Activated CD8-positive, alpha-beta memory T cell treated with anti-CD3 and anti-CD28 coated beads, Interleukin-2, amount 10 ng/mL, durations not matched to agents 7 days and 5 days (primary cell): ENCODE data around the gene DYDC2. TPM values are rescaled to one million over a fixed set of nuclear protein-coding genes. Genes with fewer than 3 reads are reported as not detected.

Experiments
- total RNA-seq, 2 experiments: library from RNA; stranded (reverse); gene quantifications; one replicate each; pipeline ENCODE4 v1.2.3, GENCODE V29; 2021

Gene DYDC2
- total RNA-seq, 2 experiments from 2014 or later, result not detected

Other genes starting within 250 kb of the DYDC2 start
- not detected for gene PLAC9, start 224.1 kb upstream of the DYDC2 start, total RNA-seq
- 100 to 1,000 TPM; 251 to 288 TPM for gene ANXA11, start 151.2 kb upstream of the DYDC2 start, total RNA-seq
- not detected for gene MAT1A, start 67.1 kb upstream of the DYDC2 start, total RNA-seq
- not detected for gene DYDC1, start within 50 bp of the DYDC2 start, total RNA-seq
- gene PRXL2A, start 51.8 kb downstream of the DYDC2 start, total RNA-seq, result 10 to 100 TPM in 1 of 2 experiments, 1 to 10 TPM in 1; 8.1 to 12.2 TPM
- gene TSPAN14, start 97.5 kb downstream of the DYDC2 start, total RNA-seq, result 100 to 1,000 TPM; 100 to 104 TPM
- gene SH2D4B, start 181.1 kb downstream of the DYDC2 start, total RNA-seq, result under 1 TPM in 1 of 2 experiments, not detected in 1; 0.09 TPM